K562 (cell line): Measurements from ENCODE around the gene MOB3B. TPM values are rescaled to one million over a fixed set of nuclear protein-coding genes. Genes with fewer than 3 reads are reported as not detected.

Experiments used
- ATAC-seq: fragments of 200-7000 bp; cut with Tn5 transposase; 3 replicates; pipeline ENCODE4 v1.9.1; 2020; ENCODE audit warnings: moderate library complexity
- BruUV-seq: library from RNA; stranded (reverse); fragments of 400-500 nt; replicated peaks from 2 replicates; lab custom pipeline; 2021; lab: Mats Ljungman, UMichigan
- CTCF ChIA-PET: fragments of 300-600 bp; formaldehyde crosslinking; extraction: SDS; loops from one replicate; lab custom pipeline; 2021; ENCODE audit warnings: low intra/inter-chr PET ratio; lab: Yijun Ruan, JAX
- POLR2A ChIA-PET: fragments of 300-600, 350-650 bp; sonication (Branson Sonifier 250); formaldehyde crosslinking; extraction: SDS; loops from one replicate; lab custom pipeline; 2021; ENCODE audit warnings: antibody characterized with exemption, inconsistent platforms; lab: Yijun Ruan, JAX
- DNase-seq, 4 experiments: peaks; one replicate each; pipeline versions ENCODE4 v3.0.0 to v3.0.0-alpha.2; 2011 to 2018; ENCODE audit warnings: low spot score in 3 of 4, mixed read lengths in 3 of 4; ENCODE audit errors: extremely low read depth in 1 of 4
- FAIRE-seq: peaks from 2 replicates; lab custom pipeline; 2011; peaks lifted over from hg19 to GRCh38; lab: Jason Lieb, UNC
- H2AFZ ChIP-seq: 2 replicates; pipeline ENCODE4 v1.6.0; 2011; ENCODE audit warnings: low read depth, low read length, control low read depth, inconsistent platforms
- H3K27ac ChIP-seq: fragments of 200-600 bp; 3 replicates; pipeline ENCODE4 v1.8.0; 2011; ENCODE audit warnings: low read depth, mild to moderate bottlenecking, control low read depth, inconsistent platforms, low read length, moderate library complexity, mixed read lengths; ENCODE audit errors: extremely low read depth
- H3K27me3 ChIP-seq, 2 experiments: fragments of 300-600 bp in 1 of 2; 2 replicates in 1 of 2; 3 replicates in 1 of 2; pipeline versions ENCODE4 v1.6.0 to v1.8.0; 2011; ENCODE audit warnings: inconsistent platforms in 2 of 2, low read length in 2 of 2, mild to moderate bottlenecking in 1 of 2, mixed read lengths in 1 of 2, moderate library complexity in 1 of 2; ENCODE audit not compliant: control insufficient read depth in 2 of 2, insufficient read depth in 2 of 2
- H3K36me3 ChIP-seq: fragments of 300-600 bp; 3 replicates; pipeline ENCODE4 v1.8.0; 2011; ENCODE audit warnings: mild to moderate bottlenecking, low read length, inconsistent platforms; ENCODE audit not compliant: control insufficient read depth, insufficient read depth
- H3K4me1 ChIP-seq, 2 experiments: fragments of 200-600 bp in 1 of 2; replicated peaks in 1 of 2; 2 replicates in 1 of 2; 3 replicates in 1 of 2; pipeline versions ENCODE4 v1.5.1 to v1.8.0; 2011; ENCODE audit warnings: inconsistent platforms in 2 of 2, low read length in 2 of 2, mild to moderate bottlenecking in 1 of 2, mixed read lengths in 1 of 2, moderate library complexity in 1 of 2; ENCODE audit not compliant: control insufficient read depth in 2 of 2, insufficient read depth in 2 of 2
- H3K4me2 ChIP-seq: 2 replicates; pipeline ENCODE4 v1.6.1; 2011; ENCODE audit warnings: low read length, control low read depth, inconsistent platforms, mixed read lengths; ENCODE audit not compliant: insufficient read depth
- H3K4me3 ChIP-seq: fragments of 200-600 bp; sonication (generic), shearing (Covaris generic); 2 replicates; pipeline ENCODE4 v1.5.1; 2016; ENCODE audit warnings: control low read depth, inconsistent platforms
- H3K79me2 ChIP-seq: fragments of 200-600 bp; 3 replicates; pipeline ENCODE4 v1.8.0; 2011; ENCODE audit warnings: low read length, inconsistent platforms; ENCODE audit not compliant: control insufficient read depth, insufficient read depth
- H3K9ac ChIP-seq, 2 experiments: 2 replicates each; pipeline versions ENCODE4 v1.6.0 to v1.6.1; 2011; ENCODE audit warnings: low read depth in 2 of 2, low read length in 2 of 2, control low read depth in 1 of 2, inconsistent platforms in 1 of 2, mild to moderate bottlenecking in 1 of 2, mixed read lengths in 1 of 2; ENCODE audit not compliant: insufficient read depth in 1 of 2
- H3K9me1 ChIP-seq: one replicate; pipeline ENCODE4 v1.6.0; 2011; ENCODE audit warnings: inconsistent platforms, mild to moderate bottlenecking, low read length, moderate library complexity; ENCODE audit not compliant: control insufficient read depth, insufficient read depth
- H3K9me3 ChIP-seq: replicated peaks from 2 replicates; pipeline ENCODE4 v1.5.1; 2011; ENCODE audit warnings: low read depth, low read length, inconsistent platforms; ENCODE audit not compliant: control insufficient read depth, insufficient read depth
- H4K20me1 ChIP-seq: replicated peaks from 2 replicates; pipeline ENCODE4 v1.6.1; 2011; ENCODE audit warnings: low read length, inconsistent platforms, mixed read lengths; ENCODE audit not compliant: control insufficient read depth, insufficient read depth
- AFF1 ChIP-seq, 2 experiments: fragments of 450-650 bp; IDR thresholded peaks; 2 replicates each; pipeline ENCODE4 v1.6.1; 2018; ENCODE audit warnings: mild to moderate bottlenecking in 2 of 2, low read depth in 1 of 2; ENCODE audit not compliant: partially characterized antibody in 2 of 2
- GABPB1 ChIP-seq: sonication (generic); formaldehyde crosslinking; IDR thresholded peaks from 2 replicates; pipeline ENCODE4 v1.8.0; 2022; ENCODE audit warnings: mild to moderate bottlenecking, missing genetic modification reagents
- HDAC1 ChIP-seq, 2 experiments: fragments of 450-650 bp; IDR thresholded peaks; 2 replicates each; pipeline ENCODE4 v1.6.1; 2016 to 2017; ENCODE audit warnings: inconsistent platforms in 1 of 2, mild to moderate bottlenecking in 1 of 2, moderate library complexity in 1 of 2
- HLTF ChIP-seq: fragments of 450-650 bp; IDR thresholded peaks from 2 replicates; pipeline ENCODE4 v1.6.1; 2016
- HMG20B ChIP-seq: fragments of 250-450 bp; sonication (Bioruptor Pico); IDR thresholded peaks from 2 replicates; pipeline ENCODE4 v1.5.0; 2021; ENCODE audit warnings: mild to moderate bottlenecking
- IRF2 ChIP-seq: sonication (generic); formaldehyde crosslinking; IDR thresholded peaks from 2 replicates; pipeline ENCODE4 v1.8.1; 2022; ENCODE audit warnings: mild to moderate bottlenecking, missing genetic modification reagents
- MEF2D ChIP-seq: conservative IDR thresholded peaks from 2 replicates; pipeline ENCODE4 v1.6.1; 2016; ENCODE audit warnings: low read depth, missing genetic modification characterization, missing compliant biosample characterization
- NEUROD1 ChIP-seq: fragments of 150-350 bp; IDR thresholded peaks from 2 replicates; pipeline ENCODE4 v1.6.1; 2014; ENCODE audit warnings: borderline replicate concordance, low read length, low read depth; ENCODE audit not compliant: partially characterized antibody
- NFE2L1 ChIP-seq: fragments of 450-650 bp; IDR thresholded peaks from 2 replicates; pipeline ENCODE4 v1.6.1; 2016; ENCODE audit warnings: missing genetic modification characterization, low read depth, mild to moderate bottlenecking, missing compliant biosample characterization, moderate library complexity, borderline replicate concordance
- PTBP1 ChIP-seq: fragments of 200-400 bp; formaldehyde crosslinking; IDR thresholded peaks from 2 replicates; pipeline ENCODE4 v1.6.1; 2017; ENCODE audit warnings: low read depth, low read length
- RBM14 ChIP-seq: fragments of 200-400 bp; formaldehyde crosslinking; IDR thresholded peaks from 2 replicates; pipeline ENCODE4 v1.6.1; 2018; ENCODE audit warnings: low read depth, mild to moderate bottlenecking, low read length, moderate library complexity, borderline replicate concordance; ENCODE audit not compliant: insufficient read depth
- SPI1 ChIP-seq: IDR thresholded peaks from 2 replicates; pipeline ENCODE4 v1.6.1; 2011; ENCODE audit warnings: low read depth, low read length, control low read depth, borderline replicate concordance
- TAF7 ChIP-seq: fragments of 450-650 bp; IDR thresholded peaks from 2 replicates; pipeline ENCODE4 v1.6.1; 2016; ENCODE audit warnings: missing genetic modification characterization, missing compliant biosample characterization
- ZKSCAN1 ChIP-seq: fragments of 150-350 bp; IDR thresholded peaks from 2 replicates; pipeline ENCODE4 v1.6.1; 2016; ENCODE audit warnings: low read depth, low read length
- WGBS: fragments of 100-300 bp; shearing (Covaris generic); methylation state at CpG from one replicate; pipeline ENCODE4 v1.1.6; 2016; ENCODE audit warnings: low coverage, mixed read lengths; ENCODE audit not compliant: insufficient coverage; ENCODE audit errors: missing lambda C conversion rate; 5-methylcytosine and 5-hydroxymethylcytosine counted together
- in situ Hi-C: fragments of 300-500 bp; cut with MboI; formaldehyde crosslinking; loops from 4 replicates; pipeline ENCODE4 v1.15.0; 2018; ENCODE audit warnings: inconsistent platforms, mixed read lengths
- intact Hi-C: fragments of 100-400 bp; cut with micrococcal nuclease; formaldehyde crosslinking; loops from 2 replicates; pipeline ENCODE4 v1.14.2; 2022
- polyA plus RNA-seq, 8 experiments: library from polyadenylated mRNA; depleted of rRNA in 4 of 8; stranded (reverse) in 5 of 8; unstranded in 3 of 8; fragments of >200 nt; fragmentation: Nextera tagmentation in 2 of 8; fragmentation: Illumina TruSeq in 1 of 8; extraction: Ambion mirVana in 2 of 8; extraction: Trizol in 1 of 8; gene quantifications; 2 replicates each; pipeline versions ENCODE4 v1.2.1 to v1.2.3, GENCODE V29; 2011 to 2014; ENCODE audit warnings: inconsistent platforms in 1 of 8, missing spikeins in 1 of 8
- total RNA-seq, 7 experiments: library from RNA; depleted of rRNA in 6 of 7; stranded (reverse); fragments of >200 nt in 6 of 7; fragmentation: Illumina TruSeq in 2 of 7; extraction: Trizol in 2 of 7; gene quantifications; 2 replicates each; pipeline versions ENCODE4 v1.2.1 to v1.2.3, GENCODE V29; 2011 to 2021; ENCODE audit warnings: low replicate concordance in 1 of 7
- TF ChIP-seq, protein P1 (sequence below): fragments of 450-650 bp; formaldehyde crosslinking; IDR thresholded peaks from 2 replicates; pipeline ENCODE4 v1.4.0; 2022; ENCODE audit warnings: missing genetic modification characterization
- TF ChIP-seq, protein P2 (sequence below): fragments of 250-450 bp; sonication (Bioruptor Pico); IDR thresholded peaks from 2 replicates; pipeline ENCODE4 v1.5.0; 2020; ENCODE audit warnings: mild to moderate bottlenecking, borderline replicate concordance

MOB3B gene
- total and polyA plus RNA-seq, 9 of the 15 experiments (the other 6 are each of a cell fraction or from before 2014, with no cell fraction given), result 3.6 to 12.8 (median 7.2) TPM

- FAIRE-seq, result no peak
- CTCF ChIA-PET, result no interaction called here
- no peak for TF ChIP-seq RBM14
- TF ChIP-seq HLTF, result no peak
- TF ChIP-seq, protein P1, sequence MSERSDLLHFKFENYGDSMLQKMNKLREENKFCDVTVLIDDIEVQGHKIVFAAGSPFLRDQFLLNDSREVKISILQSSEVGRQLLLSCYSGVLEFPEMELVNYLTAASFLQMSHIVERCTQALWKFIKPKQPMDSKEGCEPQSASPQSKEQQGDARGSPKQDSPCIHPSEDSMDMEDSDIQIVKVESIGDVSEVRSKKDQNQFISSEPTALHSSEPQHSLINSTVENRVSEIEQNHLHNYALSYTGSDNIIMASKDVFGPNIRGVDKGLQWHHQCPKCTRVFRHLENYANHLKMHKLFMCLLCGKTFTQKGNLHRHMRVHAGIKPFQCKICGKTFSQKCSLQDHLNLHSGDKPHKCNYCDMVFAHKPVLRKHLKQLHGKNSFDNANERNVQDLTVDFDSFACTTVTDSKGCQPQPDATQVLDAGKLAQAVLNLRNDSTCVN (CRISPR knock-in tag), result no peak
- no peak for TF ChIP-seq PTBP1
- TF ChIP-seq TAF7, result no peak
- no peak for TF ChIP-seq IRF2 (CRISPR knock-in tag)
- TF ChIP-seq MEF2D (tag), result no peak
- TF ChIP-seq SPI1, result no peak
- no peak for TF ChIP-seq AFF1 (IDR thresholded peaks at IDR 0.05; ENCODE audit: low read depth in 1 of 2, partially characterized antibody in 2 of 2)
- TF ChIP-seq GABPB1 (CRISPR knock-in tag), result no peak
- no peak for TF ChIP-seq HMG20B
- TF ChIP-seq NFE2L1 (tag), result no peak
- TF ChIP-seq ZKSCAN1, result no peak
- TF ChIP-seq, protein P2, sequence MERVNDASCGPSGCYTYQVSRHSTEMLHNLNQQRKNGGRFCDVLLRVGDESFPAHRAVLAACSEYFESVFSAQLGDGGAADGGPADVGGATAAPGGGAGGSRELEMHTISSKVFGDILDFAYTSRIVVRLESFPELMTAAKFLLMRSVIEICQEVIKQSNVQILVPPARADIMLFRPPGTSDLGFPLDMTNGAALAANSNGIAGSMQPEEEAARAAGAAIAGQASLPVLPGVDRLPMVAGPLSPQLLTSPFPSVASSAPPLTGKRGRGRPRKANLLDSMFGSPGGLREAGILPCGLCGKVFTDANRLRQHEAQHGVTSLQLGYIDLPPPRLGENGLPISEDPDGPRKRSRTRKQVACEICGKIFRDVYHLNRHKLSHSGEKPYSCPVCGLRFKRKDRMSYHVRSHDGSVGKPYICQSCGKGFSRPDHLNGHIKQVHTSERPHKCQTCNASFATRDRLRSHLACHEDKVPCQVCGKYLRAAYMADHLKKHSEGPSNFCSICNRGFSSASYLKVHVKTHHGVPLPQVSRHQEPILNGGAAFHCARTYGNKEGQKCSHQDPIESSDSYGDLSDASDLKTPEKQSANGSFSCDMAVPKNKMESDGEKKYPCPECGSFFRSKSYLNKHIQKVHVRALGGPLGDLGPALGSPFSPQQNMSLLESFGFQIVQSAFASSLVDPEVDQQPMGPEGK, result no peak
- no peak for TF ChIP-seq HDAC1 (IDR thresholded peaks at IDR 0.05)
- no peak for TF ChIP-seq NEUROD1
Observed at GRCh38 chr9:27470291-27470856, 59.2 kb downstream of the MOB3B start.

More at GRCh38 chr9:27470291-27470856, 59.2 kb downstream of the MOB3B start:
- Histone ChIP-seq H2AFZ (no peak overlapping the region), H3K4me2 (no peak overlapping the region), H3K79me2 (peaks cover 58% of the 10 kb centered on the region), H3K9ac (no peak overlapping the region), H3K9me1 (no peaks in the 10 kb centered on the region), H3K27ac (no peak overlapping the region), H3K36me3 (peaks cover 11% of the 10 kb centered on the region; the same call in 1 of the 3 replicates), H4K20me1 (no peaks in the 10 kb centered on the region), H3K27me3 (no peaks in the 10 kb centered on the region), H3K9me3 (no peaks in the 10 kb centered on the region; the same call in 1 of the 2 replicates), H3K4me1 (peaks cover 9 to 27% of the 10 kb centered on the region in 2 experiments; a peak in 3 of 5 replicates), H3K4me3 (no peak overlapping the region)
- in situ Hi-C loops (no loop called here), intact Hi-C loops (no loop called here)
- WGBS, result 88% methylated on average over 5 of the region's 6 CpGs
- POLR2A ChIA-PET, result interaction anchor here (1.2 kb wide), 1 partner anchor 13 kb away, joined by 3 read pairs; no protein-coding TSS in a partner anchor
- DNase-seq (no peak), ATAC-seq (no peak)
- no TSS peak for BruUV-seq
